HEK293T (cell line): ENCODE measurements around the gene CLASP1.

Source experiments
- CTCF ChIA-PET: fragments of 350-600 bp; formaldehyde crosslinking; extraction: SDS; loops from one replicate; lab custom pipeline; 2021; ENCODE audit warnings: antibody characterized with exemption, inconsistent platforms; lab: Yijun Ruan, JAX
- POLR2A ChIA-PET: fragments of 350-600 bp; formaldehyde crosslinking; extraction: SDS; loops from one replicate; lab custom pipeline; 2020; ENCODE audit warnings: antibody characterized with exemption, inconsistent platforms; lab: Yijun Ruan, JAX
- DNase-seq: peaks from one replicate; pipeline ENCODE4 v3.0.0; 2012; ENCODE audit warnings: mixed read lengths; ENCODE audit errors: extremely low spot score
- ARNT ChIP-seq: fragments of 450-650 bp; IDR thresholded peaks from 2 replicates; pipeline ENCODE4 v1.6.1; 2017; ENCODE audit warnings: mild to moderate bottlenecking
- BHLHE40 ChIP-seq: fragments of 450-650 bp; IDR thresholded peaks from 2 replicates; pipeline ENCODE4 v1.6.1; 2016; ENCODE audit warnings: mild to moderate bottlenecking, moderate library complexity, borderline replicate concordance
- CTBP1 ChIP-seq: fragments of 450-650 bp; IDR thresholded peaks from 2 replicates; pipeline ENCODE4 v1.6.1; 2016; ENCODE audit warnings: borderline replicate concordance
- ELF4 ChIP-seq: fragments of 450-650 bp; IDR thresholded peaks from 2 replicates; pipeline ENCODE4 v1.6.1; 2017; ENCODE audit warnings: antibody characterized with exemption
- FOXK2 ChIP-seq: fragments of 450-650 bp; IDR thresholded peaks from 2 replicates; pipeline ENCODE4 v1.6.1; 2016; ENCODE audit warnings: mild to moderate bottlenecking
- FOXM1 ChIP-seq: fragments of 450-650 bp; IDR thresholded peaks from 2 replicates; pipeline ENCODE4 v1.6.1; 2017; ENCODE audit warnings: mild to moderate bottlenecking, borderline replicate concordance
- HDGF ChIP-seq: fragments of 450-650 bp; IDR thresholded peaks from 2 replicates; pipeline ENCODE4 v1.6.1; 2017; ENCODE audit warnings: antibody characterized with exemption, borderline replicate concordance
- L3MBTL2 ChIP-seq: fragments of 450-650 bp; conservative IDR thresholded peaks from 2 replicates; pipeline ENCODE4 v1.6.1; 2016; ENCODE audit warnings: mild to moderate bottlenecking
- LEF1 ChIP-seq: fragments of 450-650 bp; IDR thresholded peaks from 2 replicates; pipeline ENCODE4 v1.6.1; 2017; ENCODE audit warnings: mild to moderate bottlenecking, borderline replicate concordance
- NFRKB ChIP-seq: fragments of 450-650 bp; IDR thresholded peaks from 2 replicates; pipeline ENCODE4 v1.6.1; 2016; ENCODE audit warnings: mild to moderate bottlenecking, moderate library complexity
- PKNOX1 ChIP-seq: fragments of 450-650 bp; IDR thresholded peaks from 2 replicates; pipeline ENCODE4 v1.6.1; 2016
- SP1 ChIP-seq: fragments of 450-650 bp; IDR thresholded peaks from 2 replicates; pipeline ENCODE4 v1.6.1; 2017
- SUZ12 ChIP-seq: fragments of 450-650 bp; IDR thresholded peaks from 2 replicates; pipeline ENCODE4 v1.6.1; 2016; ENCODE audit warnings: mild to moderate bottlenecking
- TARDBP ChIP-seq: fragments of 450-650 bp; IDR thresholded peaks from 2 replicates; pipeline ENCODE4 v1.6.1; 2016
- ZNF384 ChIP-seq: fragments of 450-650 bp; IDR thresholded peaks from 2 replicates; pipeline ENCODE4 v1.6.1; 2016

The CLASP1 gene

DNA sequence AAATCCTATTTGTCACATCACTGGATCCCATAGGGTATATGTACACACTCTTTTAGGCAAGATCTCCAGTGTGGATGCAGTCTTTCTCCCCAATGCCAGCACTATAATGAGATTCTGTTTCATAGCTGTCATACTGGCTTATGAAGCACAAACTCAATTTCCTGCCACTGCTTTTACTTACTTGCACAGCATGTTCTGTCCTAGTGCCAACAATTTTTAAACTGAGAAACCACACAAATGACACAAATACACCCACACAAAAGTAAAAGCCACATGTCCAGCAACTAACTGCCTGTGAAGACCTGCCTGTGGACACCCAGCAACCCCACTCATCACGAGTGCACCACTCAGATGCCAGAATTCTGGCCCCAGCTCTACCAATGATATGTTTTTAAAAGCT lies 148.2 kb downstream of the CLASP1 start:
- POLR2A ChIA-PET, result no interaction called here
- DNase-seq, result no peak
- no peak for TF ChIP-seq TARDBP
- no peak for TF ChIP-seq ZNF384
- no peak for TF ChIP-seq CTBP1
- TF ChIP-seq PKNOX1, result no peak
- TF ChIP-seq LEF1, result no peak
- no peak for TF ChIP-seq FOXM1
- CTCF ChIA-PET, result no interaction called here

- no peak for DNase-seq
- TF ChIP-seq ELF4, result no peak
- no peak for TF ChIP-seq TARDBP
- no peak for TF ChIP-seq L3MBTL2
- no peak for TF ChIP-seq FOXK2
- TF ChIP-seq LEF1, result no peak
- TF ChIP-seq PKNOX1, result no peak
- no peak for TF ChIP-seq CTBP1
- TF ChIP-seq ARNT, result no peak
- no peak for TF ChIP-seq HDGF
- TF ChIP-seq FOXM1, result no peak
- ChIA-PET CTCF (no interaction called here), POLR2A (no interaction called here)
These were observed 150.5 kb downstream of the CLASP1 start for GRCh38 chr2:121498731-121499130.

- ChIA-PET POLR2A (no interaction called here), CTCF (no interaction called here)
- no peak for DNase-seq
- TF ChIP-seq PKNOX1 (no peak), BHLHE40 (no peak), SUZ12 (no peak), CTBP1 (no peak), ARNT (no peak)
These were observed 156.9 kb downstream of the CLASP1 start for GRCh38 chr2:121492409-121492808.

DNA sequence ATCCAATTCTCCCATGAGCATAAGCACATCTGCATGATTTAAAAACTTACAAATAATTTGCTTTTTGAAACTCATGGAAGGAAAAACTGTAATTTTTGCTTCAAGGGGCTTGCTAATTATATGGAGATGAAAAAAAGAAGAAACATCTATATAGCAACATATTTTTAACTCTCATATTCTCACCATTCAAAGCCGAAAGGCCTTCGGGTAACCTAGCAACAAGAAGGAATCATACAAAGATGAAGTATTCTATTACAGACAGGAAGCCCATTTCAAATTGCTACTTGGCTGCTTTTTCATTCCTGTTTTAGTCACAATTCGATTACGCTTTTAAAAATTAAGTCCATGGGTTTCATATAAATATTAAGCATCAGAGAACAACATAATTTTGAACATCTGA lies 157.7 kb downstream of the CLASP1 start:
- no peak for DNase-seq
- no peak for TF ChIP-seq FOXM1
- ChIA-PET POLR2A (no interaction called here), CTCF (no interaction called here)

- no peak for TF ChIP-seq NFRKB
- TF ChIP-seq BHLHE40, result no peak
- no peak for TF ChIP-seq ZNF384
- no peak for DNase-seq
- ChIA-PET CTCF (no interaction called here), POLR2A (no interaction called here)
These were observed 158.6 kb downstream of the CLASP1 start for GRCh38 chr2:121490584-121491133.

GRCh38 chr2:121489911-121490583 lies 159.2 kb downstream of the CLASP1 start:
- no peak for TF ChIP-seq TARDBP
- TF ChIP-seq PKNOX1, result no peak
- TF ChIP-seq LEF1, result no peak
- no peak for TF ChIP-seq ZNF384
- no peak for TF ChIP-seq HDGF
- DNase-seq, result no peak
- POLR2A ChIA-PET, result no interaction called here
- CTCF ChIA-PET, result no interaction called here

DNA sequence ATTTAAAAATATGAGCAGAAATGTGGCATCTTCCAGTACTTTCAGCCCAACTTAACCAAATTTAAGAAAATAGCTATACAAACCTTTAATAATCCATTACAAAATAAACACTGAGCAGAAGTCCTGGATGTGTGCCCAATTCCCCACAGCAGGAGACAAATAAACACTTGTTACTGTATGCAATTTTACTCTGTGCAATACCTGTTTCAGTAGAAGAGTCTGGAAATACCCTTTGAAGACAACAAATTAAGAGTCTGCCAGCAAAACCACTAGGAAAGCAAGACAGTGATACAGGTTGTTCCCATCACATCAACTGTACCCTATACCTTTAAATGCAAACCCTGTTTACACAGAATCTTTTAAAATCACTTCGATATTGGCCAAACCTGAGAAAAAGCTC lies 160.0 kb downstream of the CLASP1 start:
- POLR2A ChIA-PET, result interaction anchor here (1.3 kb wide), 1 partner anchor 41 kb away, joined by 3 read pairs; the partner anchor contains the start of gene RNU4ATAC
- DNase-seq, result no peak
- CTCF ChIA-PET, result no interaction called here
- no peak for TF ChIP-seq SP1
- TF ChIP-seq NFRKB, result no peak
- TF ChIP-seq ZNF384, result no peak
- TF ChIP-seq ELF4, result no peak
- TF ChIP-seq HDGF, result no peak
